Superior temporal gyrus (tissue), 1 donor: ENCODE data around the gene PLPPR3.

Experiments used
- DNase-seq: peaks from one replicate; pipeline ENCODE4 v3.0.0-alpha.2; 2016; ENCODE audit errors: extremely low spot score

The PLPPR3 gene, protein sequence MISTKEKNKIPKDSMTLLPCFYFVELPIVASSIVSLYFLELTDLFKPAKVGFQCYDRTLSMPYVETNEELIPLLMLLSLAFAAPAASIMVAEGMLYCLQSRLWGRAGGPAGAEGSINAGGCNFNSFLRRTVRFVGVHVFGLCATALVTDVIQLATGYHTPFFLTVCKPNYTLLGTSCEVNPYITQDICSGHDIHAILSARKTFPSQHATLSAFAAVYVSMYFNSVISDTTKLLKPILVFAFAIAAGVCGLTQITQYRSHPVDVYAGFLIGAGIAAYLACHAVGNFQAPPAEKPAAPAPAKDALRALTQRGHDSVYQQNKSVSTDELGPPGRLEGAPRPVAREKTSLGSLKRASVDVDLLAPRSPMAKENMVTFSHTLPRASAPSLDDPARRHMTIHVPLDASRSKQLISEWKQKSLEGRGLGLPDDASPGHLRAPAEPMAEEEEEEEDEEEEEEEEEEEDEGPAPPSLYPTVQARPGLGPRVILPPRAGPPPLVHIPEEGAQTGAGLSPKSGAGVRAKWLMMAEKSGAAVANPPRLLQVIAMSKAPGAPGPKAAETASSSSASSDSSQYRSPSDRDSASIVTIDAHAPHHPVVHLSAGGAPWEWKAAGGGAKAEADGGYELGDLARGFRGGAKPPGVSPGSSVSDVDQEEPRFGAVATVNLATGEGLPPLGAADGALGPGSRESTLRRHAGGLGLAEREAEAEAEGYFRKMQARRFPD

DNA sequence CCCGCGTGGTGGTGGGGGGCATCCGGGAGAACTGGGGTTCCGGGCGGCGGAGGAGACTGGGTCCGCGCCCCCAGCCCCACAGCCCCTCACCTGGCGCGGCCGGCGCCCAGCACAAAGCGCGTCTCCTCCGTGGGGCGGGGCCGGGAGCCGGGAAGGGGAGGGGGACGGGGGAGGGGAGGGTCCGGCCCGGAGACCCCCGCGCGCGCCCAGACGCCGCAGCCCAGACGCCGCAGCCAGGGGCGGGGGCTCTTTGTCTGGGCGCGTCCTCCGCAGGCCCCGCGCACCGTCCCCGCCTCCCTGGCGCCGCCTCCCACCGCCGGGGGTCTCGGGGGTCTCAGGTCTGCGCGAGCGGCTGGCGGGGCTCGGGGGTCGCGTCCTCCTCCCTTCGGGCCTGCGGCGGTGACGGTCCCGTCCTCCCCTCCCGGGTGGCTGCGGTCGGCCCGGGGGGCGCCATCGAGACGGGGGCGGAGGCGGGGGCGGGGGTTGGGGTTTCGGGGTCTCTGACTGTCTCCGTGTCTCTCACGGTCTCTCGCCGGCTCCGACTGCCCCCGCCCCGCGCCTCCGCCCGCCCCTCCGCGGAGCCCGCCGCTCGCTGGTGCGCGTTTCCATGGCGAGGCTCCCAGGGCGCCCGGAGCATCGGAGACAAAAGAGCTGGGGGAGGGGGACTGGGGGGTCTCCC is at the start of gene PLPPR3:
TSS of gene PLPPR3 (minus strand) at position 131 of the 679 bp plus-strand sequence. CDS start 396 bp downstream, outside the sequence.
- DNase-seq: no peak

DNA sequence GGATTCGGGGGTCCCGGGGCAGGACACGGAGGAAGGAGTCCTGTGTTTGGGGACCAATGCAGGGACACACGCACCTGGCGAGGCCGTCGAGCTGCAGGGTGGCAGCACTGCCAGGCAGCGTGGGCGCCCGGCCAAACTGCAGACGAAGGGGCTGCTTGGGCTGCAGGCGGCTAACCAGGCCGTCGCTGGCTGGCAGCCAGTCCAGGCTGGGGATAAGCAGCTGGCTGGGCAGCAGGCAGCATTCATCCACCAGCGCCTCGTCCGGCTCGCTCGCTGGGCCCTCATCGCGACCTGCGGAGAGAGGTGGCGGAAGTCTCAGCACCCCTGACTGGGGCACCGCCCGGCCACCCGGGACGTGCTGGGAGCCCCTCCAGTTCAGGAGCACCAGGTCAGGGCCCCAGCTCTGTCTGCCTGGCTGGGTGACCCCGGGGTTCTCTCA is 49.2 kb upstream of the PLPPR3 start:
- DNase-seq: no peak

DNA sequence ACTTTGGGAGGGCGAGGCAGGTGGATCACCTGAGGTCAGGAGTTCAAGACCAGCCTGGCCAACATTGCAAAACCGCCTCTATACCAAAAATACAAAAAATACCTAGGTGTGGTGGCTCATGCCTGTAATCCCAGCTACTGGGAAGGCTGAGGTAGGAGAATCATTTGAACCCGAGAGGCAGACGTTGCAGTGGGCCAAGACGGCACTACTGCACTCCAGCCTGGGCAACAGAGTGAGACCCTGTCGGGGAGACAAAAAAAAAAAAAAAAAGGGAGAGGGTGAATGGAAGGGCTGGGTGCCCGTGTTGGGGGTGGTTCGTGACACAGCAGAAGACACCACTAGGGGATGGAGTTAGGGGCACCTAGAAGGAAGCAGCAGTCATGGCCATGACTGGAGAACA is 48.6 kb upstream of the PLPPR3 start:
- DNase-seq: no peak

DNA sequence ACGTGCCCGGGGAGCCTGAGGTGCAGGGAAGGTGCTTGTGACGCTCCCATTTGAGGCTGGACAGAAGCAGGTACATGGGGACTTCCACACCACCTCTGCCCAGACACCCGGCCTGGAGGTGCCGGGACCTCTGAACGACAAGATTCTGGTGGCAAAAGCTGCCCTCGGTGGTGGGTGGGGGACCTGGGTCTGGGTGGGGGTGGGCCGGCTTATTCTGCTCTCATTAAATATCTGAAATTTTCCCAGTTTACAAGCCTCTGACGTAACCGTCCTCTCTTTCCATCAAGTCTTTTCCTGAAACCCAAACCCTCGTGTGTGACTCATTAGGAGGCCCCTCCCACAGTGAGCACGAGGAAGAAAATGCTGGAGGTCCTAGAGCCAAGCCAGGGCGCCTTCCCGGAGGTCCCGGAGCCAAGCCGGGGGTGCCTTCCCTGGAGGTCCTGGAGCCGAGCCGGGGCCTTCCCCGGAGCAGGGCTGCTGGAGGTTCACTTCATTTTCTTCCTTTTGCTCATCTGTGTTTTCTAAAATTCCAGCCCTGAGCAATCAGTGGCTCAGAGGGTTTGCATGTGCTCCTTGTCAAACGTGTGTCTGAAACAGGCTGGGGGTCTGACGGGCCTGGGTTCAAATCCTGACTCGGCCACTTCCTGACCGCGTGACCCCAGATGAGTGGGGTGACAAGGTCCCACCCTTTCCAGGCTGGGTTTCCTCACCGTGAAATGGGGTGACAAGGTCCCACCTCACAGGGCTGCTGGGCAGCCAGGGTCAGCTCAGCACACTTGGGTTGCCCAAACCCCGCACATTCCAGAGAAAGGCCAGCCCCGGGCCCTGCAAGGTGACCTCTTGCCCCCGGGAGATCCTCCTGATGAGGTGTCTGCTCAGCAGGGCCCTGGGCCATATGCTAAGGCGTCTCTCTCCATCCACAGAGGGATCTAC is 47.8 kb upstream of the PLPPR3 start:
- DNase-seq: no peak

DNA sequence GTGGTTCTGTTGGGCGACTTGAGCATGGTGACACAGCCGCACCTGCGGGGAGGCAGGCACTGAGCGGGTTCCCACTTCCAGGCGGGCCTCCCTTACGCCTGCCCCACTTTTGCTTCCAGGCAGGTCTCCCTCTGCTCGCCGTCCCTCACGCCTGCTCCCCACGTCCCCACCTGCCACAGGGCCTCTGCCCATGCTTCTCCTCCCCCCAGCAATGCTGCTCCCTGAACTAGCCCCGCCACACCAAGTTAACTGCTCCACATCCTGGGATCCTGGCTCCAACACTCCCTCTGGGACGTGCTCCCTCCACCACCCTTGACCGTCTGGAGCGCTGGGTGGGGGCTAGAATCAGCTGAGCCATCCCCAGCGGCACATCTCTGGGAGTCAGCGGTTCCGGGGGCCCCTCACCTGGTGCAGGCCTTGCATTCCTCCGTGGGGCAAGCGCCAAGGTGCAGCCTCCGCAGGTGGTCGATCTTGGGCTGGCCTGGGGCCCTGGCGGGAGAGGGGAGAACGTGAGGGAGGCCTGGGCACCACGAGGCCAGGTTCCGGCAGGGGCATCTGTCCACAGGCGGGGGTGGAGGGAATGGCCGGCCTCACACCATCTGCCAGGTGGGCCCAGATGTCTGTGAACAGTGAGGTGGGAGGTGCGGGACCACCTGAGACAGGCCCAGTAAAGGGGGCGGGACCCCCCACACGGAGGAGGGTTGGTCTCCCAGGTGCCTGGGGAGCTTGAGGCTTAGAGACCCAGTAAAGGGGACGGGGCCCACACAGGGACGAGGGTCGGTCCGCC is 46.9 kb upstream of the PLPPR3 start:
- no peak for DNase-seq

DNA sequence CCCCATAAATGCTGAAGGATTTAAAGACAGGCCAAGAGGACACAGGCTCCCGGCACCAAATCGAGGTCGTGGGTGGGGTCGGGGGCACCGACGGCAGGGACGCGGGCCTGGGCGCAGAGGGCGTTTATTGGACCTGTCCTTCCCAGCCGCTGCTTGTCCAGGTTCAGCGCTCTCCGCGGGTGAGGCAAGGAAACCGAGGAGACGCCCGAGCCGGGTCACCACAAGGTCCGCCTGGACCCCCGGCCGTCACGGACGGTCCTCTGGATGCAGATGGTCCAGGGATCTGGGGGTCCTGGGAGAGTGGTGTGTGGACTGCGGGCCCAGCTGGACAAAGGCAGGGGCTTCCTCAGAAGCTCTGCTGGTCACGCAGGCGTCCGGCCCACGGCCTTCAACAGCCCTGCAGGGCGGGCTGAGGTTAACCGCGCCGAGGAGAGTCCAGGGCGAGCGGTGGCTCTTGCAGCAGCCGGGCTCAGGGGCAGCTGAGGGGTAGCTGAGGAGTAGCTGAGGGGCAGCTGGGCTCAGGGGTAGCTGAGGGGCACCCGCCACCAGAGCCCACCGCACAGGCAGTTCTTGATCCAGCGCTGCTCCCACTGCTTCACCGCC is 46.2 kb upstream of the PLPPR3 start:
- no peak for DNase-seq

DNA sequence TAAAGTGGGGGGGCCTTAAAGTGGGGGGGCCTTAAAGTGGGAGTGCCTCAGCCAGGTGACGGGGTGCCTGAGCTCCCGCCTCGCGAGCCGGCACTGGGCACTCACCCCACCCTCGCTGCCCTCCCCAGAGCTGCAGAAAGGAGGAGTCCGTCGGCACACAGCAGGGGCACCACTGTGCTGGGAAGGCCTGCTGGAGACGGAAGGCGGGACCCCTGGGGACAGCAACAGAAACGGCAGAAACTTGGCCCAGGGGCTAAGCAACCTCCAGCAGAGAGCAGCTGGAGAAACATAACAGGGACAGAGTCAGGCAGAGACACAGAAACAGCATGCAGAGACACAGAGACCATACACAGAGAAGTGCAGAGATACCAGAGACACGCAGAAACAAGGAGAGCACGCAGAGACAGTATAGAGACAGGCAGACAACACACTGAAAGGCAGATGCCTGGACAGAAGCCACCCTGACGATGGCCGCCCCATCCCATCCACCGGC is 45.6 kb upstream of the PLPPR3 start:
- DNase-seq: no peak

DNA sequence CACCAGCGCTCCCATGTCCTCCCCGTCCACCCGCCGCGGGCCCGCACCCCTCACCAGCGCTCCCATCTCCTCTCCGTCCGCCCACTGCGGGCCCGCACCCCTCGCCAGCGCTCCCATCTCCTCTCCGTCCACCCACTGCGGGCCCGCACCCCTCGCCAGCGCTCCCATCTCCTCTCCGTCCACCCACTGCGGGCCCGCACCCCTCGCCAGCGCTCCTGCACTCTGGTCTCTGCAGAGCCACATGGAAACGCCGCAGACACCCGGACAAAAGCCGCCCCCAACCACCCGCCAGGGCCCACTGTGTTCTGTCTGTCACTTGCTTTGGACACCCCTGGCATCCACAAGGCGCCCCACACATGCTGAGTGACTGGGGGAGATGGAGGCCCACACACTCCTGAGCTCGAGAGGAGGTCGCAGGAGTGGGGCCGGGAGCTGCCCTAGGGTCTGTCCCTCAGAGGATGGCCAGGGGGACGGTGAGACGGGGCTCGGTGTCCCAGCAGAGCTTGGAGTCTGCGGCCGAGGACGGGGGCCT is 45.1 kb upstream of the PLPPR3 start:
- DNase-seq: no peak

DNA sequence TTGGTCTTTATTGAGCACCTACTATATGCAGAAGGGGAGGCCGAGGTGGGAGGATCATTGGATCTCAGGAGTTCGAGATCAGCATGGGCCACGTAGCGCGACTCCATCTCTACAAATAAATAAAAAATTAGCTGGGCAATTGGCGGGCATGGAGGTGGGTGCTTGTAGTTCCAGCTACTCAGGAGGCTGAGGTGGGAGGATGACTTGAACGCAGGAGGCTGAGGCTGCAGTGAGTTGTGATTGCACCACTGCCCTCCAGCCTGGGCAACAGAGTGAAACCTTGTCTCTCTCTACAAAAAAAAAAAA is 41.5 kb upstream of the PLPPR3 start:
- no peak for DNase-seq

DNA sequence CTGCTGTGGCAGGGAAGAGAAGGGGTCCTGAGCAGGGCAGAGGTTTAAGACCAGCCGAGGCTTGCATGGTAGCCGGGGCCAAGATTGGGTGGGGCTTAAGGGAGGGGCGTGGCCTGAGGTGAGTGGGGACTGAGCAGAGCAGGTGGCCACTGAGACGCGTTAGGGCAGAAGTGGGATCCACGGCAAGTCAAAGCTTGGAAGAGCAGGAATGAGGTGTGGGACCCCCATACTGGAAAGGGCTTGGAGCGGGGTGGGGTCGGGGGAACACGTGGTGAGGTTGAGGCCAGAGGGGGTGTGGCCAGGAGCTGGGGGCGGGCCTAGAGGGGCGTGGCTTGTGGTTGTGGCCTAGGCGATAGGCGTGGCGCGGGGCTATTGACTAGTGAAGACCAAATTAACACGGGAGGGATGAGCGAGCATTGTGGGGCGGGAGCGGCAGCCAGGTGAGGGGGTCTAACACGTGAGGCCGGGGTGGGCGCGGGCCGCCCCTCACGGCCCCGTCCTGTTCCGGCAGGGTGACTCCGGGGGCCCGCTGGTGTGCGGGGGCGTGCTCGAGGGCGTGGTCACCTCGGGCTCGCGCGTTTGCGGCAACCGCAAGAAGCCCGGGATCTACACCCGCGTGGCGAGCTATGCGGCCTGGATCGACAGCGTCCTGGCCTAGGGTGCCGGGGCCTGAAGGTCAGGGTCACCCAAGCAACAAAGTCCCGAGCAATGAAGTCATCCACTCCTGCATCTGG is 41.0 kb upstream of the PLPPR3 start:
- DNase-seq: no peak

DNA sequence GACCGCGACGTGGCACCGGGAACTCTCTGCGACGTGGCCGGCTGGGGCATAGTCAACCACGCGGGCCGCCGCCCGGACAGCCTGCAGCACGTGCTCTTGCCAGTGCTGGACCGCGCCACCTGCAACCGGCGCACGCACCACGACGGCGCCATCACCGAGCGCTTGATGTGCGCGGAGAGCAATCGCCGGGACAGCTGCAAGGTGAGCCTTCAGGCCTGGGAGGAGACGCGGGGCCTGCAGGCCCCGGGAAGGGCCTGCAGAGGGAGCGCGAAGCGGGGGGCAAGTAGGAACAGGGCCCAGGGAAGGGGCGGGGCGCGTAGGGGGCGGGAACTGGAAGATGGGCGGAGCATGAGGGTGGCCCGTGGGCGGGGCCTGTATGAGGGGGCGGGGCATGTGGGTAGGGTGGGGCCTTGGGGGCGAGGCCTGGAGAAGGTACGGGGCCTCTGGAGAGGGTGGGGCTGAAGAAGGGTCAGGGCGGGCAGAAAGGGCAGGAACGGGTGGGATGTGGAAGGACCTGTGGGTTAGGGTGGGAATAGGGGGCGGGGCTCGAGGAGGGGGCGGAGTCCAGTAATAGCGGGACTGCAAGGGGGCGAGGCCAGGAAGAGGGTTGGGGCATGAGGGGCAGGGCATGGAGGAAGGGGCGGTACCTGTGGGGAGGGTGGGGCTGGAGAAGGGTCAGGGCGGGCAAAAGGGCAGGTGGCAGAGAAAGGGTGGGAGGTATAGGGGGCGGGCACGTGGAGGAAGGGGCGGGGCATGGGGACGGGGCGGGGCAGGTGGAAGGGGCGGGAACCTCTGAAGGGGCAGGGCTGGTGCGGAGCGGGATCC is 40.2 kb upstream of the PLPPR3 start:
- DNase-seq: no peak

DNA sequence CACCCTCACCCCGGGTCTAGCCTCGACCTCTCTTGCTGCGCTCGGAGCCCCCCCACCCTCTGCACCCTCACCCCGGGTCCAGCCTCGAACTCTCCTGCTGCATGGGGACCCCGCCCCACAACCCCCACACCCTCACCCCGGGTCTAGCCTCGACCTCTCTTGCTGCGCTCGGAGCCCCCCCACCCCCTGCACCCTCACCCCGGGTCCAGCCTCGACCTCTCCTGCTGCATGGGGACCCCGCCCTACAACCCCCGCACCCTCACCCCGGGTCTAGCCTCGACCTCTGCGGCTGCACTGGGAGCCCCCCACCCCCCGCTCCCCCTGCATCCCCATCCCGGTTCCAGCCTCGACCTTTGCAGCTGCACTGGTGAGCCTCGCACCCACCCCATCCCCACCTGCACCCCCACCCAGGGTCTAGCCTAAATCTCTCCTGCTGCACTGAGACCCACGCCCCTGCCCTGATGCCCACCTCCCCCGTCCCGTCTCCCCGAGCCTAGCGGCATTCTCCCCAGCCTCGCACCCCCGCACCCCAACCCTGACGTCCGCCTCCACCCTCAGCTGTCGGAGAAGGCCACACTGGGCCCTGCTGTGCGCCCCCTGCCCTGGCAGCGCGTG is 39.5 kb upstream of the PLPPR3 start:
- no peak for DNase-seq

DNA sequence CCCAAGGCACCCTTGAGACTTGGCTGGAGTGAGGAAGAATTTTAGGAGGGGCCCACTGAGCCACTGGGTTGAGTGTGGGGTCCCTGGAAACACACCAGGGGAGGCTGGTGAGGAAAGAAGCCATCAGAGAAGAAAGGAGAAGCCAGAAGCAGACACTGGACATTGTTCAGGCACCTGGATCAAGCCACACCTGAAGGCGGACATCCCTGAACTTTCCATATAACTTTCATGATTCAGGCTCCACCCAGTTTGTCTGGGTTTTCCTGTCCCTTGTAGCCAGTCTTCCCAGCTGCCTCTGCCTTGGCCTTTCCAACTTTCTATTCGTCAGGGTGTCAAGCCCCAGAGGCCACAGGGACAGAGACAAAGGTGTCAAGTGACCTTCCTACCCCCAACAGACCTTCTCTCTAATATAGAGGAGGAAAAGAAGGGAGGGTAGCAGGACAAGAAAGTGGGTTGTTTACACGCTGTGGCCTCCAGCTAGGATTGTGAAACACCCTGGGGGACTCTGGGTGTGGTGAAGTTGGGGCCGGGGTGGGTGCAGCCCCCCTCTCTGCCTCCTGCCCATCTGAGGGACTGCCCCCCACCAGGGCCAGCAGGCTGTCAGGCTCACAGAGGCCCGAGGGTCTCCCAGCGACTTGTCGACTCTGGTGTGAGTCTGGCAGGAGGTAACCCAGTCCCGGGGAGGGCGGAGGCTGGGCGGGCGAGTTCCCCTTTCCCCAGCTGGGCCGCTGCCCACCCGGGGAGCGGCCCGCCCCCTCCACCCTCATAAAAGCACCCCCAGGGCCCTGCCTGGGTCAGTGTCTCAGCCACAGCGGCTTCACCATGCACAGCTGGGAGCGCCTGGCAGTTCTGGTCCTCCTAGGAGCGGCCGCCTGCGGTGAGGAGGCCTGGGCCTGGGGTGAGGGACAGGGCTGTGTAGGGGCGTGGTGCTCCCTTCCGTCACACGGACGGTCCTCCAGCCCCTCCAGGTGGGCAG is 37.4 kb upstream of the PLPPR3 start, which contains the start of gene CFD:
TSS of gene CFD (plus strand) at position 797 of the 976 bp plus-strand sequence. CDS start at position 823, 26 bp downstream.
- no peak for DNase-seq

DNA sequence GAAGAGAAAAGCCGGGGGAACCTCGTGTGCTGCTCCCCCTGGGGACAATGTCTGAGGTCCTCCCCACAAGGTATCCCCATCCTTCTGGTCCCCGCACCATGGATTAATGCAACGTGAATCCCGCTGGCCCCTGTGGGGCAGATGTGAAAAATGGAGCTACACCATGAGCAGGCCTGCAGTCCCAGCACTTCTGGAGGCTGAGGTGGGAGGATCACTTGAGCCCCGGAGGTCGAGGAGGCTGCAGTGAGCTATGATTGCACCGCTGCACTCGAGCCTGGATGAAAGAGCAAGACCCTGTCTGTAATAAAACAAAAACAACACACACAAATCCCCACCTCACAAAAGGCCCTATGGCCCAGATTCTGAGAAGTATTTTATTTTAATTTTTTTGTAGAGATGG is 36.5 kb upstream of the PLPPR3 start:
- no peak for DNase-seq

DNA sequence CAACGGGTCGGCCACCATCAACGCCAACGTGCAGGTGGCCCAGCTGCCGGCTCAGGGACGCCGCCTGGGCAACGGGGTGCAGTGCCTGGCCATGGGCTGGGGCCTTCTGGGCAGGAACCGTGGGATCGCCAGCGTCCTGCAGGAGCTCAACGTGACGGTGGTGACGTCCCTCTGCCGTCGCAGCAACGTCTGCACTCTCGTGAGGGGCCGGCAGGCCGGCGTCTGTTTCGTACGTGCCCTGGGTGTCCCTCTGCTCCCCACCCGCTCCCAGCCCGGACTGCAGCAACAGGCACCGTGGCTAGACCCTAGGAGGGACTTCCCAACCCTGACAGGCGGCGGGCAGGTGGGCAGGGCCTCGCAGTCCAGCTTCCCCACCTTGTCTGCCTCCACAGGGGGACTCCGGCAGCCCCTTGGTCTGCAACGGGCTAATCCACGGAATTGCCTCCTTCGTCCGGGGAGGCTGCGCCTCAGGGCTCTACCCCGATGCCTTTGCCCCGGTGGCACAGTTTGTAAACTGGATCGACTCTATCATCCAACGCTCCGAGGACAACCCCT is 33.9 kb upstream of the PLPPR3 start:
- no peak for DNase-seq

DNA sequence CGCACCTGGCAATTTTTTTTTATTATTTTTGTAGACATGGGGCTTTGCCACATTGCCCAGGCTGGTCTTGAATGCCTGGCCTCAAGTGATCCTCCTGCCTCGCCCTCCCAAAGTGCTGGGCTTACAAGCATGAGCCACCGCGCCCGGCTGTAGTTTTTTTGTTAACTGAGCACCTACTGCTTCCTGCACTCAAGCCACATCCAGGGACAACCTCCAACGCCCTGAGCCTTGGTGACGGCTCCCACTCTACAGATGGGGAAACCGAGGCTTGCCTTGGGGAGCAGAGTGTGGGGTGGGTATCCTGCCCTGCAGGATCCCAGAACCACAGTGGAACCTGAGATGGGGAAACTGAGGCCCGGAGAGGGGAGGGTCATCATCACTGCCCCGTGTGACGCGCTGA is 33.4 kb upstream of the PLPPR3 start:
- DNase-seq: no peak
